Iris pigment epithelial cell (primary cell): Measurements from ENCODE around the gene CHST15.

Experiments
- DNase-seq: peaks from one replicate; pipeline ENCODE4 v3.0.0-alpha.2; 2011; ENCODE audit warnings: low read depth

Gene CHST15

DNA sequence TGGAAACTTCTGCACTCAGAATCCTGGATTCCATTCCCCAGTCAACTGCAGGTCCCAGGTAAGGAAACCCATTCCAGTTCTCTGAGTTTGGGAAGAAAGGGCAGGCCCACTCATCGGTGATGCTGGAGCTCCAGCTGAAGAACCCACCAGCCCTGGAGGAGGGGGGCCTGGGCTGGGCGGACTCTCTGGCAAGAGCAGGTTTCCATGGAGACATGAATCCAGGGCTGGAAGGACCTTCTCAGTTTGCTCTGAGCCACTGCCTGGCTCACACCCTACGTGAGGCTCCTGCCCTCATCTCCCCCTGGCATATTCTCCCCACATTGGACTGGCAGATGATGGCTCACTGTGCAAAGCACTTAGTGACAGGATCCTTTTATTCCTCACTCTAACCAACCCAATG, 128.4 kb downstream of the CHST15 start:
- no peak for DNase-seq

DNA sequence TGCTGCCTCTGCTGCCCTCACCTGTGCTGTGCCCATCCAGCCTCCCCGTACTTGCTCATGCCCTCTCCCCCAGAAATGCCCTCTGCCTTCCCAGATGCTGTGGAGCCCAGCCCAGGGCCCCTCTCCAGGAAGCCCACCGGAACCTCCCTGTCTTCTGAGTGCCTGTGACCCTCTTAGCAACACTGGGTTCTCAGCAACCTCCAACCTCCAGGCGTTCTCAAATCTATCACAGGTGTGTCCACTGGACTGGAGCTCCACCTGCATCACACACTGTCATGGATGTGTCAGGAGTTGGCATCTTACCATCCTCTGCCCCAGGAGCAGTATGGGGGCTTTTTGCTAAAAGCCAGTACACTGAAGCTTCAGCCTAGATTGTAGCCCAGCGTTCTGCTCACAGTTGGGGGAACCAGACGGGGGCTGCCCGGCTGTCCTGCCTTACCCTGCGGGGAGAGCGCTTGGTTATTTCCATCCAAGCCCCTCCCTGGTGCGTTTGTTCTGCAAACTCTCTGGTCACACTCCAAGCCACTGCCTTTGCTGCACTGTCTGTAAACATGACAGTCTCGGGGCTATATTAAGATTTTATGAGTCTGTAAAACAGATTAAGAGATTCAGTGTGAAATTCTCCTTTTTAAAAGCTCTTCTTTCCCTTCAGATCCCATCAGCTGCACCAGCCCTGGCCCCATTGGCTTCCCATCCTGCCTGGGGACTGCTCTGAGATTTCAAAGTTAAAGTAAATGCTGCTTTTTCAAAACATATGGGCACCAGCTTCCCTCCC, 130.5 kb downstream of the CHST15 start:
- no peak for DNase-seq

DNA sequence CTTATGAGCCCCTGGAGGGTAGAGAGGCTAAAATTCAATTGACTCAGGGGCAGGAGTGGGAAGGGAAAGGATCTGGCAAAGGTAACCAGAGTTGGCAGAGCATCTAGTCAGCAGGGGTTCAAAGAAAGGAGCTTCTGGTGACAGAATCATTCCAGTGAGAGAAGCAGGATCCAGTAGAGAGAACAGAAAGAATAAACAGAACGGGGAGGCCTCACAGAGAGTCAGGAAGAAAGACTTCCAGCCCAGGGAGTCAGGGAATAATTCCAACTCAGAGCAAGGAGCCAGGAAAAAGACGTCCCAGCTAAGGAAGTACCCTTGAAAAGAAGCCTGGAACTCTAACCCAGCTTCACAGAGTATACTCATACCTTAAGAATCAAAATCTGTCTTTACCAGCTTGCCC, 135.2 kb downstream of the CHST15 start:
- DNase-seq, result no peak
